MCF 10A (cell line): ENCODE measurements around the gene NPAS1. TPM values are rescaled to one million over a fixed set of nuclear protein-coding genes. Genes with fewer than 3 reads are reported as not detected.
A peak's percentile ranks its signal among the peaks of the same experiment; 100 is the strongest.

ENCODE experiments used
- BruUV-seq: library from RNA; stranded (reverse); fragments of 400-500 nt; replicated peaks from 2 replicates; lab custom pipeline; 2021; lab: Mats Ljungman, UMichigan
- CTCF ChIA-PET: fragments of 300-600 bp; sonication (Branson Sonifier 250); formaldehyde crosslinking; extraction: SDS; loops from one replicate; lab custom pipeline; 2021; ENCODE audit warnings: antibody characterized with exemption, inconsistent platforms; lab: Yijun Ruan, JAX
- POLR2A ChIA-PET: fragments of 300-600, 350-650 bp; sonication (Branson Sonifier 250); formaldehyde crosslinking; extraction: SDS; loops from one replicate; lab custom pipeline; 2020; ENCODE audit warnings: antibody characterized with exemption, inconsistent platforms; lab: Yijun Ruan, JAX
- DNase-seq: peaks from one replicate; pipeline ENCODE4 v3.0.0-alpha.2; 2018; ENCODE audit not compliant: unreplicated experiment
- H3K27ac Mint-ChIP-seq: one replicate; pipeline ENCODE4 v1.8.0; 2022; ENCODE audit warnings: mild to moderate bottlenecking, low read depth, mixed read lengths; ENCODE audit not compliant: unreplicated experiment
- H3K27me3 Mint-ChIP-seq: one replicate; pipeline ENCODE4 v1.8.0; 2022; ENCODE audit warnings: mixed read lengths; ENCODE audit not compliant: insufficient read depth, unreplicated experiment
- H3K36me3 Mint-ChIP-seq: one replicate; pipeline ENCODE4 v1.8.0; 2022; ENCODE audit warnings: mild to moderate bottlenecking, moderate library complexity, mixed read lengths; ENCODE audit not compliant: insufficient read depth, unreplicated experiment
- H3K4me1 Mint-ChIP-seq: one replicate; pipeline ENCODE4 v1.8.0; 2022; ENCODE audit warnings: mixed read lengths; ENCODE audit not compliant: insufficient read depth, unreplicated experiment
- H3K4me3 Mint-ChIP-seq: one replicate; pipeline ENCODE4 v1.8.0; 2022; ENCODE audit warnings: mild to moderate bottlenecking, moderate library complexity, mixed read lengths; ENCODE audit not compliant: unreplicated experiment
- H3K9me3 Mint-ChIP-seq: one replicate; pipeline ENCODE4 v1.8.0; 2022; ENCODE audit warnings: mixed read lengths; ENCODE audit not compliant: unreplicated experiment
- CTCF ChIP-seq: fragments of 200-600 bp; IDR thresholded peaks from one replicate; pipeline ENCODE4 v1.8.0; 2022; ENCODE audit warnings: antibody characterized with exemption, mild to moderate bottlenecking; ENCODE audit not compliant: unreplicated experiment
- intact Hi-C: fragments of 100-400 bp; cut with micrococcal nuclease; formaldehyde crosslinking; loops from 2 replicates; pipeline ENCODE4 v1.14.1; 2022
- total RNA-seq: library from RNA; stranded (reverse); gene quantifications from 2 replicates; pipeline ENCODE4 v1.2.3, GENCODE V29; 2022

The NPAS1 gene
- total RNA-seq, 1 experiment from 2014 or later: 0.68 TPM

DNA sequence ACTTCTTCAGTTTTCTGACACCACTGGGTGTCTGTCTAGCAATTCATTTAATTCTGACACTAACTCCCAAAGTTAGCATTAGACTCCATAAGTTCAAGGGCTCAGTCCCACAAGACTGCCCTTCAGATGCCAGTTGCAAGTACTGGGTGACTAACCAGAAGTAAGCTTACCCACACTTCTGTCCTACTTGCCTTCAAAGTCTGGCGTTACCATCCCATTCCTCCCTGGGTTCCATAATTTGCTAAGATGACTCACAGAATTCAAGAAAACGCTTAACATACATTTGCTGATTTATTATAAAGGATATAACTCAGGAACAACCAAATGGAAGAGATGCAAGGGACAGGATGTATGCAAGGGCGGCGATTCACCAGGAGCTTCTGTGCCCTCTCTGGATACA lies 45.5 kb upstream of the NPAS1 start:
- no TSS peak for BruUV-seq
- Mint-ChIP-seq H3K36me3 (peaks cover 20% of the 10 kb centered on the region), H3K27ac (no peak overlapping the region), H3K4me1 (peaks cover 27% of the 10 kb centered on the region), H3K4me3 (no peak overlapping the region), H3K9me3 (no peaks in the 10 kb centered on the region), H3K27me3 (no peaks in the 10 kb centered on the region)
- ChIA-PET CTCF (interaction anchor here (0.9 to 1.0 kb wide), 2 partner anchors 17 to 40 kb away, joined by 3 to 4 read pairs; no protein-coding TSS in a partner anchor), POLR2A (interaction anchor here (1.0 to 1.1 kb wide), 2 partner anchors 32 to 209 kb away, joined by 3 read pairs; no protein-coding TSS in a partner anchor)
- no peak for DNase-seq
- intact Hi-C loops: no loop called here
- TF ChIP-seq CTCF: no peak

DNA sequence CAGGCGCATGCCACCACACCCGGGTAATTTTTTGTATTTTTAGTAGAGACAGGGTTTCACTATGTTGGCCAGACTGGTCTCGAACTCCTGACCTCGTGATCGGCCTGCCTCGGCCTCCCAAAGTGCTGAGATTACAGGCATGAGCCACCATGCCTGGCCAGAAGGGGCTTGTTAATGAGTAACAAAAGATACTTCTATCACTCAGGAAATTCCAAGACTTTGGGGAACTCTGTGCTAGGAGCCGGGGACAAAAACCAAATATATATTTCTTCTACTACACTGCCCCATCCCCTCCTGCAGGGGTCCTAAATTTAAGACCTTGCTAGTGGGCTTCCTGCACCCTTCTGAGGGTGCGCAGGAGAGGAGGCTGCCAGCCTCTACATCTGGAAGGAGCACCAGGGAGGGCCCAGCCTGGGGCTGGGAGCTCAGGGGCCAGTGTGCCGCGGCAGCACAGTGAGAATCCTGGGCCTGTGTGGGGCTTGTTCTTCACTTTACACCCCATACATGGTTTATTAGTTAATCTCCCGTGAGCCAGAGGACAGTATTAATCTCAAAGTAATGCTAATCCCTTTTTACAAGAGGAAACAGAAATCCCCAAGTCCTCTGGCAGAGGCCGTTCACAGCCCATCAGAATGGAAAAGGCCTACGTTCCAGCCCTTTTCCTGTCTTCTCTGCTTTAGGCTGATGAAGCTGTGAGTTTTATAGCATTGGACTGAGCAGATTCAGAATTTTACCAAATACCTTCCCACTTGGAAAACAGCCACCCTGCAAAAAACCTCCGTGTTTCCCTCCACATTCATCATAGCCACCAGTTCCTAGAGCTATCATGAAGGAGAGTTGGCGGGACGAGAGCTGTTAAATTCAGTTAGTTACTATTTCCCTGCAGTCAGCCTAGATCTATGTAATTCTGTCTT lies 44.4 kb upstream of the NPAS1 start:
- Mint-ChIP-seq H3K9me3 (no peaks in the 10 kb centered on the region), H3K4me3 (no peak overlapping the region), H3K27me3 (no peaks in the 10 kb centered on the region), H3K36me3 (peaks cover 26% of the 10 kb centered on the region), H3K27ac (peak overlapping the region; percentile 43), H3K4me1 (peaks cover 27% of the 10 kb centered on the region)
- ChIA-PET CTCF (interaction anchor here (0.5 to 1.0 kb wide), 4 partner anchors 16 to 217 kb away, joined by 3 to 12 read pairs (median 4); no protein-coding TSS in a partner anchor), POLR2A (interaction anchor here (0.6 to 2.1 kb wide), 13 partner anchors 9 to 138 kb away, joined by 3 to 13 read pairs (median 3); partner anchors contain the start of genes ARHGAP35 and ZC3H4)
- DNase-seq: no peak
- TF ChIP-seq CTCF: no peak
- no TSS peak for BruUV-seq
- intact Hi-C loops: no loop called here

GRCh38 chr19:46975925-46976782 lies 43.5 kb upstream of the NPAS1 start:
- Mint-ChIP-seq H3K27ac (peak overlapping the region; percentile 43), H3K9me3 (no peaks in the 10 kb centered on the region), H3K4me1 (peaks cover 27% of the 10 kb centered on the region), H3K27me3 (no peaks in the 10 kb centered on the region), H3K4me3 (peak overlapping the region; percentile 28), H3K36me3 (peaks cover 26% of the 10 kb centered on the region)
- TF ChIP-seq CTCF: no peak
- ChIA-PET CTCF (interaction anchor here (0.5 to 1.1 kb wide), 6 partner anchors 15 to 226 kb away, joined by 3 to 12 read pairs (median 4); no protein-coding TSS in a partner anchor), POLR2A (interaction anchor here (0.6 to 2.1 kb wide), 14 partner anchors 8 to 137 kb away, joined by 3 to 13 read pairs (median 4); partner anchors contain the start of genes ARHGAP35 and ZC3H4)
- DNase-seq: peak; percentile 61
- intact Hi-C loops: no loop called here
- no TSS peak for BruUV-seq
